COLO668 (cell line): ENCODE measurements around the gene WFDC10B.
"Not testable (repeated sequence)": the region's sequence is repeated elsewhere in the genome, so short reads cannot be mapped to it uniquely, and the experiment has no call there.

ENCODE experiments used
- DNase-seq: peaks from one replicate; lab custom pipeline; 2025; ENCODE audit not compliant: unreplicated experiment; lab: John Stamatoyannopoulos, UW

WFDC10B gene

DNA sequence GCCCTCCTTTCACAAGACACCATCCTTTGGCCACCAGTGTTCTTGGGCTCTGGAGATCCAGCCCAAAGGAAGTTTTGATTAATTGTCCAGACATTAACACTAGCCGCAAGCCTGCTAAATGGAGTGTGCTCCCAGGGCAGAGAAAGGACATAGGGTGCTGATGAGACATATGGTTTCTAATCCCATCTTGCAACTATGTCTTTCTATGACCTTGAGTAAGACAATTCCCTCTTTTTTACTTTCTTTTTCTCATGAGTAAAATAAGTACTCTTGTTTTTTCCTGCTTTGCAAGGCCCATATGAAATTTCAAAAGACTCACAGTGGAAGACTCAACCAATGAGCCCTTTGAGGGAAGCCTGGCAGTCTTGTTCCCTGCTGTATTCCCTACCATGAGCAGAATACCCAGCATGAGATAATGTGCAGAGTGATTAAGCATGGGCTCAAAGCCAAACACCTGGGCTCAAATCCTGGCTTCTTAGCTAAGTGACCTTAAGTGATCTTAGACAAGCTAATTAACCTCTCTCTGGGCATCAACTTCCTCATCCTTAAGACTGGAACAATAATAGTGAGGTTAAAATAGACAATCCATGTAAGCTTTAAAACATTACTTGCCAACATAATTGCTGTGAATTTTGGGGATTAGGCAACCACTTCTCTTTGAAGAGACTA is at the start of gene WFDC10B:
TSS of gene WFDC10B (minus strand) at position 51 of the 669 bp plus-strand sequence. CDS start 19,027 bp downstream, outside the sequence.
- no peak for DNase-seq

DNA sequence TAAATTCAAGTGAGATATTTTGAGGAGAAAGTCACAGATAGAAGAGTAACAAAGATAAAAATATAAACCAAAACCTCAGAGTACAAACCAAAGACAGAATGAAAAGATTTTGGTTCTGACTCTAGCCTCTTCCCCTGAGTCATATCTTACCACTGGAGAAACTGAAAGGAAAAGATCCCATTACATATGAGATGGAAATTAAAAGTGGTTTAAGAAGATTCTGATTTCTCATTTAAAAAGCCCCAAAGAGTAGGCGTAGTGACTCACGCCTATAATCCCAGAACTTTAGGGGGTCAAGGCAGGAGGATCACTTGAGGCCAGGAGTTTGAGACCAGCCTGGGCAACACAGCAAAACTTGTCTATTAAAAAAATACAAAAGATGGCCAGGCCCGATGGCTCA is 47.9 kb upstream of the WFDC10B start:
- no peak for DNase-seq

DNA sequence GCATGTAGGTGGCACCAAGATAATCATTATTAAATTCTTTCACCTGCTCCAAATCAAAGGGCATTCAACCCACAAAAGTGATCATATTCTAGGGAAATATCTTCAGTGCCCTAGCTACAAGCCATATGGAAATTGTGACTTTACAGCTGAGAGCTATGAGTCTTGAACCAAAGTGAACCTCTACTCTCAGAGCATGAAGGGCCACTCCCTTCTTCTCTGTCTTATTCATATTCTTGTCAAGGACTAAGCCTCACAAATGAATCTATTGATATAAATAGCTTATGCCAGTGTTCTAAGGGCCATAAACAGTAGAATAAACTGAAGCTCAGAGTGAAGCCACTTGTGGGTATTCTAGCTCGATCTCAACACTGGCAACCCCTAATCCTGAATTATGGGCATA is 46.9 kb upstream of the WFDC10B start:
- no peak for DNase-seq

DNA sequence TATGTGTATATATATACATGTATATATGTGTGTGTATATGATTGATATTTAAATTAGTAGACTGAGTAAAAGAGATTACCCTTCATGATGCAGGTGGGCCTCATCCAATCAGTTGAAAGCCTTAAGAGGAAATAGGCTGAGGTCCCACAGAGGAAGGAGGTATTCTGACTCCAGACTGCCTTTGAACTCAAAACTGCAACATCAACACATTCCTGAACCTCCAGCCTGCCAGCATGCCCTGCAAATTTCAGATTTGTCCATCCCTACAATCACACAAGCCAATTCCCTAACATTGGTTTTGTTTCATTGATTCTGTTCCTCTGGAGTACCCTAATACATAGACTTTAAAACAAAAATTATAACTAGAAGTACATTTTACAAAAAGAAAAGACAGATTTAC is 40.2 kb upstream of the WFDC10B start:
- DNase-seq = no peak

DNA sequence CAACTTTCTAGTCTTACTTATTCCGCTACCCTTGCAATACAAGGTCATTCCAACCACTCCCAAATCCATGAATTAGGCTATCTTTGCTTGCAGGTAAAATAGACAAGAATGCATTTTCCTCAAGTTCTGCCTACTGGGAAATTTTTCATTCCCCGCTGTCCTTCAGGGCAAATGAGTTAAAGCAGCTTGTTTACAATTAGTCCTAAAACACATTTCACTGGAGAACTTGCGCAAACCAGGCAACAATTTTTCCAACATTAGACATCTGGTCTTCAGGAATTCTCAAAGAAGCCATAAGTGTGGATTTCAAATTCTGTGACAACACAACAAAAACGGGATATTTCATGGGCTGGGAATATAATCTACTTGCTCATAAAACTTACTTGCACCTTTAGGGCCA is 37.8 kb upstream of the WFDC10B start:
- DNase-seq = no peak

DNA sequence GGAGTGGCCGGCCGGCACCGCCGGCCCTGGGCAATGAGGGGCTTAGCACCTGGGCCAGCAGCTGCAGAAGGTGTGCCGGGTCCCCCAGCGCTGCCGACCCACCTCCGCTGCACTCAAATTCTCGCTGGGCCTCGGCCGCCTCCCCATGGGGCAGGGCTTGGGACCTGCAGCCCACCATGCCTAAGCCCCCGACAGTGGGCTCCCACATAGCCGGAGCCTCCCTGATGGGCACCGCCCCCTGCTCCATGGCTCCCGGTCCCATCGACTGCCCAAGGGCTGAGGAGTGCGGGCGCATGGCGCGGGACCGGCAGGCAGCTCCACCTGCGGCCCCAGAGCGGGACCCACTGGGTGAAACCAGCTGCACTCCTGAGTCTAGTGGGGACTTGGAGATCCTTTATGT is 31.2 kb upstream of the WFDC10B start:
- DNase-seq = no peak

DNA sequence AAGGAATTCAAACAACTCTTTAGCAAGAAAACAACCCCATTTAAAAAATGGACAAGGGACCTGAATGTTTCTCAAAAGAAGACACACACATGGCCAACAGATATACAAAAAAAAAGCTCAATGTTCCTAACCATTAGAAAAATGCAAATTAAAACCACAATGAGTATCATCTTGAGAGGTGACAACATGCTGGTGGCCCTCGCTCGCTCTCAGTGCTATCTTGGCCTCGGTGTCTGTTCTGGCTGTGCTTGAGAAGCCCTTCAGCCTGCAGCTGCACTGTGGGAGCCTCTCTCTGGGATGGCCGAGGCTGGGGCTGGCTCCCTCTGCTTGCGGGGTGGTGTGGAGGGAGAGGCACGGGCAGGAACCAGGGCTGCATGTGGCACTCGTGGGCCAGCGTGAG is 30.7 kb upstream of the WFDC10B start:
- DNase-seq = no peak

DNA sequence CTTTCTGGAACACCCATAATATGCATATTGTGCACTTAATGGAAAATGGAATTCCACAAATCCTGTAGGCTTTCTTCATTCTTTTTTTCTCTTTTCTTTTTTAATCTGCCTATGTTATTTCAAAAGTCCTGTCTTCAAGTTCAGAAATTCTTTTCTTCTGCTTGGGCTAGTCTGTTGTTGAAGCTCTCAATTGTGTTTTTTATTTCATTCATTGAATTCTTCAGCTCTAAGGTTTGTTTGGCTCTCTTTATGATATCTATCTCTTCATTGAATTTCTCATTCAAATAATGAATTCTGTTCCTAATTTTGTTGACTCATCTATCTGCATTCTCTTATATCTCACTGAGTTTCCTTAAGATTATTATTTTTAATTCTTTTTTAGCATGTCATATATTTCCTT is 27.4 kb upstream of the WFDC10B start:
- no peak for DNase-seq

DNA sequence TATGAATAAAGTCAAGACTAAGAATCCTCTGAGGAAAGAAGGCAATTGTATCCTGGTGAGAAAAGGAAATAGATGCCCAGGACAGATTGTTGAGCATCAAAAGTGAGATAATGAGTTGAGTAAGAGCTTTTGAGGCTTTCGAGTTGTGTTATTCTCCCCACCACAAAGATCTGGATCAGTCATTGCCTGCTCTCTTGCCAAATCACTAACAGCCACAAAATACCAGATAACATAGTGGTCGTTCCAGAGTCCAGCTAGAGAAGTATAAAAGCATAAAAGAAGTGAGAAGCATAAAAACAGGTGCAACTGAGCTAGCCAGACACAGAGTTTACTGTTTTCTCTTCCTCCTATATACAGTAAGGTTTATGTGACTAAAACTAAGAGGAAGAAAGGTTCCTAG is 22.2 kb upstream of the WFDC10B start:
- DNase-seq = no peak

DNA sequence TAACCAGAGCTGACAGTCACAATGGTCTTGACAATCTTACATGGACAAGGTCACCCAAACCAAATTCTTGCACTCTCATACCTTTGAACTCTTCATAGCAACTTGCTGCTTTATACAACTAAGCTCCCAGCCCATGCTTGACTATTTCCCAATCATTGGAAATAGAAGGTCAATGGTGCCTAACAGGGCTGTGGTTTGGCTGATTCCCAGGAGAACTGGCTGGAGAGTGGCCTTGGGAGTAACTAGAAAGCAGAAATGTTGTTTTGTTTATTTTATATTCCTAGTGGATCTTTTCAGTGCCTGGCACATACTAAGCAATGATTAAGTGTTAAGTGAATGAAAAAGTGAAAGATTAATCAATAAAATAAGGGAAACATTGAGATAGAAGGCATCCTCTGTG is 20.3 kb upstream of the WFDC10B start:
- DNase-seq = no peak

DNA sequence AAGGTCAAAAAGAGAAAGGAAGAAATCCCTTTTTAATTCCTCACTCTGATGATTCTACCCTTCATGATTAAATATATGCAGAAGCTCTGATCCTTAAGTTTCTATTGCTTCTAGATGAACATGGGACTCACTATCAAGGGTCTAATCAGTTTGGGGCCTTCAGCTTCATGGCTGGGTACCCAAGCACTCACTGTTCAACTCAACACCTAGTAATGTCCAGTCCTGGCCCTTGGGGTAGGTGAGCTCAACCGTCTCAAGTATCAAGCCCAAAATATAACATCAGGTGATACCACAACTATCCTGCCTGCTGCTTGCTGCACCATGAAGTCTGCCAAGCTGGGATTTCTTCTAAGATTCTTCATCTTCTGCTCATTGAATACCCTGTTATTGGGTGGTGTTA is 17.2 kb upstream of the WFDC10B start, which contains the start of gene SPINT4:
TSS of gene SPINT4 (plus strand) at position 301 of the 400 bp plus-strand sequence. CDS start at position 322, 21 bp downstream.
- DNase-seq = no peak

DNA sequence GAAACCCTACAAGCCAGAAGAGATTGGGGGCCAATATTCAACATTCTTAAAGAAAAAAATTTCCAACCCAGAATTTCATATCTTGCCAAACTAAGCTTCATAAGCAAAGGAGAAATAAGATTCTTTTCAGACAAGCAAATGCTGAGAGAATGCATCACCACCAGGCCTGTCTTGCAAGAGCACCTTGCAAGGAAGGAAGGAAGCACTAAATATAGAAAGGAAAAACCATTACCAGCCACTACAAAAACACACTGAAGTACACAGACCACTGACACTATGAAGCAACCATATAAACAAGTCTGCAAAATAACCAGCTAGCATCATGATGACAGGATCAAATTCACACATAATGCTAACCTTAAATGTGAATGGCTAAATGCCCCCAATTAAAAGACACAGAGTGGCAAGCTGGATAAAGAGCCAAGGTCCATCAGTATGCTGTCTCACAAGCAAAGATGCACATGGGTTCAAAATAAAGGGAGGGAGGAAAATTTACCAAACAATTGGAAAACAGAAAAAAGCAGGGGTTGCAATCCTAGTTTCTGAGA is 11.4 kb upstream of the WFDC10B start:
- not testable (repeated sequence) for DNase-seq

DNA sequence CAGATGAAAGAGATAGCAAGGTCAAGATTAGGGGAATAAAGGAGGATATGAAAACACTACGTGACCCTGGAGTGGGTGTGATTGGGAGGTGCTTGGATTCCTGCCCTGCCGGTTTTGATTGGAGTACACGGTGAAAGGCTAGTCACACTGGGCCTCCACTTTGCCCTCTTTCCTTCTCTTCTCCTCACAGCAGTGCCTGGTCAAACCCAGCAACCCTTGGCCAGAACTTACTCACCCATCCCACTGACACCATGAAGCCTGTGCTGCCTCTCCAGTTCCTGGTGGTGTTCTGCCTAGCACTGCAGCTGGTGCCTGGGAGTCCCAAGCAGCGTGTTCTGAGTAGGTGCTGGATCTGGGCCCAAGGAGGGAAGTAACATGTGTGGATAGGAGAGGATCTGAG is 2.9 kb downstream of the WFDC10B start, which contains the start of gene WFDC13:
TSS of gene WFDC13 (plus strand) at position 166 of the 400 bp plus-strand sequence. CDS start at position 252, 86 bp downstream.
- no peak for DNase-seq

DNA sequence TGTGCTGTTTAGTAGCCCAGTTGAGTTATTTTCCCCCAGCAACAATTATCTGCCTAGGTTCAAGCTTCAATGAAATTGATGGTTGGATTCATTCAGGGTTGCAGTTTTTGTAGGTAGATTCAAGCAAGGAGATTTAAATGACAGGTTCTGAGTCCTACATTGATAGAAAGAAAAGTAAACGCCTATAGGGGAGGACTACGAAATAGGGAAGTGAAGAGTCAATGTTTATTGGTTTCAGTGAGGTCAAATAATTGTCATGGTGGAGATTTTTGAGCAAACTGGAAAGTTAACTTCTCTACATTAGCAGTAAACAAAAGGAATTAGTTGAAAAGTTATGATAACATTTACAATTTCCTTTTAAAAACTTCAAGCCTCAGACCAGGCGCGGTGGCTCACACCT is 3.7 kb downstream of the WFDC10B start:
- DNase-seq = no peak

DNA sequence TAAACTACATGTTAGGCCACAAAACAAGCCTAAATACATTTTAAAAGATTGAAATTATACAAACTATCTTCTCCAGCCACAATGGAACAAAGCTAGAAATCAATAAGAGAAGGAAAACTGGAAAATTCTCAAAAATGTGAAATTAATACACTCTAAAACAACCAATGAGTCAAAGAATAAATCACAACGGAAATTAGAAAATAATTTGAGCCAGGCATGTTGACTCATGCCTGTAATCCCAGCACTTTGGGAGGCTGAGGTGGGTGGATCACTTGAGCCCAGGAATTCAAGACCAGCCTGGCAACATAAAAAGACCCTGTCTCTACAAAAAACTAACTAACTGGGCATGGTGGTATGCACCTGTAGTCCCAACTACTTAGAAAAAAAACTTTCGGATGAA is 9.3 kb downstream of the WFDC10B start:
- no peak for DNase-seq

DNA sequence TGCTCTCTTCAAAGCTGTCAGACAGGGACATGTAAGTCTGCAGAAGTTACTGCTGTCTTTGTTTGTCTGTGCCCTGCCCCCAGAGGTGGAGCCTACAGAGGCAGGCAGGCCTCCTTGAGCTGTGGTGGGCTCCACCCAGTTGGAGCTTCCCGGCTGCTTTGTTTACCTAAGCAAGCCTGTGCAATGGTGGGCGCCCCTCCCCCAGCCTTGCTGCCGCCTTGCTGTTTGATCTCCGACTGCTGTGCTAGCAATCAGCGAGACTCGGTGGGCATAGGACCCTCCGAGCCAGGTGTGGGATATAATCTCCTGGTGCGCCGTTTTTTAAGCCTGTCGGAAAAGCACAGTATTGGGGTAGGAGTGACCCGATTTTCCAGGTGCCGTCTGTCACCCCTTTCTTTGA is 11.5 kb downstream of the WFDC10B start:
- DNase-seq = not testable (repeated sequence)

DNA sequence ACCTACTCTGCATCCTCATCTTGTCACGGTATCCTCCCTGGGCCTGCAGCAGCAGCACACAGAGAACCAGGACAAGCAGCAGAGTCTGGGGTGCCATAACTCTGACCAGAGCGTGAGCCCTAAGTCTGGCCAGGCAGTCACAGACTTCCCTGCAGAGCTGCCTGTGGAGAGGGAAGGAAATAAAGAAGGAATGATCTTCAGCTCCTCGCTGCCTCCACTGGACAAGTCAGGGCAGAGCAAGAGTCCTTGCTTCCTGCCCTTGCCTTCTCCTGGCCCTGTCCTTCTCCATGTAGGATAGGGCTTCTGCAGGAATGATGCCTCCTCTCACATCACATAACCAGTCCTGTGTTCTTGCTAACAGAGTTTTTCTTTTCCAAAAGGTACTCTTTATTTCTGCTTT is 18.9 kb downstream of the WFDC10B start:
- DNase-seq = peak; percentile 11

DNA sequence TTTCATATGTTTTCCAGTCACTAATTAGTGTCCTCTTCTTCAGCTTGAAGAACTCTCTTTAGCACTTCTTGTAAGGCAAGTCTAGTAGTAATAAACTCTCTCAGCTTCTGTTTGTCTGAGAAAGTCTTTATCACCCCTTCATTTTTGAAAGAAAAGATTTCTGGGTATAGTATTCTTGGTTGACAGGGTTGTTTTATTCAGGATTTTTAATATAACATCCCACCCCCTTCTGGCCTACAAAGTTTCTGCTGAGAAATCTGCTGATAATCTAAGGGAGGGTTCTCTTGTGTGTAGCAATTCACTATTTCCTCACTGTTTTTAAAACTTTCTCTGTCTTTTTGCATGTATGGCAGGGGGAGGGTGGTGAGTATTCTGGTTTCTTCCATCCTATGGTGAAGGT is 25.2 kb downstream of the WFDC10B start:
- no peak for DNase-seq

DNA sequence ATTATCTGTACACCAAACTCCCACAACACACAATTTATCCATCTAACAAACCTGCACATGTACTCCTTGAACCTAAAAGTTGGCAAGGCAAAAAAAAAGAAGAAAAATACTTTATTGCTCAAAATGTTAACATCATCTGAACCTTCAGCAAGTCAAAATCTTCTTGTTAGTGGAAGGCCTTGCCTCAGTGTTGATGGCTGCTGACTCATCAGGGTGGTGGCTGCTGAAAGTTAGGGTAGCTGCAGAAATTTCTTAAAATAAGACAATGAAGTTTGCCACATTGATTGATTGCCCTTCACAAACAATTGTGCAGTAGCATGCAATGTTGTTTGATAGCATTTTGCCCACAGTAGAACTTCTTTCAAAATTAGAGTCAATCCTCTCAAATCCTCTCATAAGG is 32.1 kb downstream of the WFDC10B start:
- no peak for DNase-seq

DNA sequence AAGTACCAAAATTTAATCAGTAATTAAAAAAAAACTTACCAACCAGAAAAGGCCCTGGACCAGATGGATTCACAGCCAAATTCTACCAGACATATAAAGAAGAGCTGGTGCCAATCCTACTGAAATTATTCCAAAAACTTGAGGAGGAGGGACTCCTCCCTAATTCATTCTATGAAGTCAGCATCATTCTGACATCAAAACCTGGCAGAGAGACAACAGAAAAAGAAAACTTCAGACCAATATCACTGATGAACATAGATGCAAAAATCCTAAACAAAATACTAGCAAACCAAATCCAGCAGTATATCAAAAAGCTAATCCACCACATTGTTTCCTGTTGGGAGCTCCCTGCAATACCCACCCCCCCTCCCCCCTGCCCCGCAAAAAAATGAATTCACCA is 34.7 kb downstream of the WFDC10B start, which contains the start of gene WFDC11:
TSS of gene WFDC11 (minus strand) at position 101 of the 400 bp plus-strand sequence. CDS start 19,639 bp downstream, outside the sequence.
- no peak for DNase-seq

DNA sequence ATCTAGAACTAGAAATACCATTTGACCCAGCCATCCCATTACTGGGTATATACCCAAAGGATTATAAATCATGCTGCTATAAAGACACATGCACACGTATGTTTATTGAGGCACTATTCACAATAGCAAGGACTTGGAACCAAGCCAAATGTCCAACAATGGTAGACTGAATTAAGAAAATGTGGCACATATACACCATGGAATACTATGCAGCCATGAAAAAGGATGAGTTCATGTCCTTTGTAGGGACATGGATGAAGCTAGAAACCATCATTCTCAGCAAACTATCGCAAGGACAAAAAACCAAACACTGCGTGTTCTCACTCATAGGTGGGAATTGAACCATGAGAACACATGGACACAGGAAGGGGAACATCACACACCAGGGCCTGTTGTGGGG is 47.8 kb downstream of the WFDC10B start:
- not testable (repeated sequence) for DNase-seq

DNA sequence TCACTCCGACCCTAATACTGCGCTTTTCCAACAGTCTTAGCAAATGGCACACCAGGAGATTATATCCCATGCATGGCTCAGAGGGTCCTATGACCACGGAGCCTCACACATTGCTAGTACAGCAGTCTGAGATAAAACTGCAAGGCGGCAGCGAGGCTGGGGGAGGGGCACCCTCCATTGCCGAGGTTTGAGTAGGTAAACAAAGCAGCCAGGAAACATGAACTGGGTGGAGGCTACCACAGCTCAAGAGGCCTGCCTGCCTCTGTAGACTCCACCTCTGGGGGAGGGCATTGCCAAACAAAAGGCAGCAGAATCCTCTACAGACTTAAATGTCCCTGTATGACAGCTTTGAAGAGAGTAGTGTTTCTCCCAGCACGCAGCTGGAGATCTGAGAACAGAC is 53.1 kb downstream of the WFDC10B start:
- DNase-seq = peak; percentile 84
